ENCODE measurements around the gene PARP16. TPM values are rescaled to one million over a fixed set of nuclear protein-coding genes. Genes with fewer than 3 reads are reported as not detected.
A peak's percentile ranks its signal among the peaks of the same experiment; 100 is the strongest.

The PARP16 gene
- polyA plus RNA-seq, 2 of the 4 experiments (the other 2 are of a cell fraction): 7.5 to 9.8 TPM

DNA sequence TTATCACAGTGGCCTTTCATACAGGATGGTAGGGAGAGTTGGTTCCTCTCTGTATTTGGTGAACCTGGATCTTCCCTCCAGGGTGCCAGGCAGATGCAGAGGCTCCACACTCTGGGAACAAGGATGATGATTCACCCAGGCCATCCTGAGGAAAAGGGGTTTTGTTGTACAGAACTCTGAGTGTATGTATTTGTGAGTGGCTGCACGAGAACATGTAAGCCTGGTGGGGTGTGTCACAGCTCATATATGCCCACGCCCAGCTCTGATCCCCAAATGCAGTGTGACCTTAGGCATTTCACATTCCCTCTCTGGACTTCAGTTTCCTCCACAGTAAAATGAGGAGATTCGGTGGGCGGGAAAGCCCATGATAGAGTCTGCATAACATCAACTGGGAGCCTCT, 63.8 kb downstream of the PARP16 start:
- H3K4me3 ChIP-seq: no peak overlapping the region
- no peak for TF ChIP-seq KDM5A (IDR thresholded peaks at IDR 0.05)
- 72% methylated on average over 4 of the region's 4 CpGs for WGBS (ENCODE audit: missing lambda C conversion rate)
- POLR2A ChIA-PET: no interaction called here
- no peaks in the 10 kb centered on the region for H3K9me3 ChIP-seq
- no peak for DNase-seq (ENCODE audit: low read depth in 1 of 2, low spot score in 1 of 2)
- CTCF ChIA-PET: interaction anchor here (0.7 to 7.7 kb wide), 6 partner anchors 14 to 74 kb away, joined by 3 to 42 read pairs (median 4); no protein-coding TSS in a partner anchor
- peaks cover 25% of the 10 kb centered on the region for H3K4me1 ChIP-seq
- H3K4me2 ChIP-seq: no peak overlapping the region
- ATAC-seq: peak; percentile 19 to 27; a peak in 3 of 6 replicates
- FAIRE-seq: no peak
- H3K27ac ChIP-seq: no peak overlapping the region; a peak in 2 of 6 replicates

DNA sequence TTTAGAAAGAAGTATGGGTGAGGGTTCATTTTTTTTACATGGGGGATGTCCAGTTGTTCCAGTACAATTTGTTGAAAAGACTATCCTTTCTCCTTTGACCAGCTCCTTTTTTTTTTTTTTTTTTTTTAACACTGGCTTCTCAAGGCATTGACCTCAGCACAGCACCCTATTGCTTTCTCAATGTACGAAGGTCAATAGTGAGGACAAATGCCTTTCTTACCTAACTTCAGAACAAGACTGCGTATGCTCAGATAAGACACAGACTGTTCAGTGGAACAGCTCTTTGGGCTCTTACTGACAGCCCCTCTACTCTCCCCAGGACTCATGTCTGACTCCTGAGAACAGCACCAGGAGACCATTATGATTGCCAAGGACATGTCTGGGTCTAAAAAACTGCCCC, 65.0 kb downstream of the PARP16 start:
- ChIA-PET POLR2A (no interaction called here), CTCF (interaction anchor here (0.7 to 7.7 kb wide), 5 partner anchors 14 to 76 kb away, joined by 3 to 42 read pairs (median 6); no protein-coding TSS in a partner anchor)
- peaks cover 17% of the 10 kb centered on the region; the same call in 1 of the 3 replicates for H3K4me1 ChIP-seq
- H3K4me2 ChIP-seq: no peak overlapping the region
- no peaks in the 10 kb centered on the region for H3K9me3 ChIP-seq
- no peak for ATAC-seq
- no peak for FAIRE-seq
- no peak overlapping the region for H3K4me3 ChIP-seq
- 89% methylated on average over 2 of the region's 2 CpGs for WGBS (ENCODE audit: missing lambda C conversion rate)
- TF ChIP-seq FOXS1 (CRISPR knock-in tag; IDR thresholded peaks at IDR 0.05) (no peak), FOSL2 (IDR thresholded peaks at IDR 0.05) (no peak), FOSL2 (CRISPR knock-in tag; IDR thresholded peaks at IDR 0.05) (no peak), POLR2A (IDR thresholded peaks at IDR 0.05; ENCODE audit: low read length) (no peak), MAZ (IDR thresholded peaks at IDR 0.05; ENCODE audit: borderline replicate concordance, low read depth, low read length) (no peak), RCOR1 (IDR thresholded peaks at IDR 0.05; ENCODE audit: low read depth, low read length) (no peak), CEBPB (IDR thresholded peaks at IDR 0.05) (no peak)
- TF ChIP-seq, protein P1, sequence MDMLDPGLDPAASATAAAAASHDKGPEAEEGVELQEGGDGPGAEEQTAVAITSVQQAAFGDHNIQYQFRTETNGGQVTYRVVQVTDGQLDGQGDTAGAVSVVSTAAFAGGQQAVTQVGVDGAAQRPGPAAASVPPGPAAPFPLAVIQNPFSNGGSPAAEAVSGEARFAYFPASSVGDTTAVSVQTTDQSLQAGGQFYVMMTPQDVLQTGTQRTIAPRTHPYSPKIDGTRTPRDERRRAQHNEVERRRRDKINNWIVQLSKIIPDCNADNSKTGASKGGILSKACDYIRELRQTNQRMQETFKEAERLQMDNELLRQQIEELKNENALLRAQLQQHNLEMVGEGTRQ (IDR thresholded peaks at IDR 0.05): no peak
- no peak for DNase-seq (ENCODE audit: low read depth in 1 of 2, low spot score in 1 of 2)
- H3K27ac ChIP-seq: no peak overlapping the region

DNA sequence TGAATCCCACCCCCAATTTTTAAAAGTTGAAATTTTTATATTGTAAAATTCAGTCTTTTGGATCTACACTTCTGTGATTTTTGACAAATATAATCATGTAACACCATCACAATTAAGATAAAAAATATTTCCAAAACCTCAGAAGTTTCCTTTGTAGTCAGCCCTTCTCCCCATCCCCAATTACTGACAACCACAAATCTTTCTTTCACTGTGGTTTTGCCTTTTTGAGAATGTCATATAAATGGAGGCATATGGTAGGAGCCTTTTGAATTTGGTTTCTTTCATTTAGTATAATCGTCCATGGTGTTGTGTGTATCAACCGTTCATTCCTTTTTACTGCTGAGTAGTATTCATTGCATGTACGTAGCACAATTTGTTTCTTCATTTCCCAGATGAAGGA, 67.5 kb downstream of the PARP16 start:
- no peak for DNase-seq (ENCODE audit: low read depth in 1 of 2, low spot score in 1 of 2)
- Histone ChIP-seq H3K9me3 (no peaks in the 10 kb centered on the region), H3K27ac (no peak overlapping the region), H3K4me3 (no peak overlapping the region), H3K4me2 (no peak overlapping the region), H3K4me1 (peaks cover 6% of the 10 kb centered on the region; the same call in 1 of the 3 replicates)
- 84% methylated on average over 3 of the region's 3 CpGs for WGBS (ENCODE audit: missing lambda C conversion rate)
- no peak for ATAC-seq
- ChIA-PET POLR2A (no interaction called here), CTCF (interaction anchor here (0.6 to 7.7 kb wide), 5 partner anchors 9 to 194 kb away, joined by 3 to 42 read pairs (median 6); no protein-coding TSS in a partner anchor)
- FAIRE-seq: peak; percentile 7
- no peak for TF ChIP-seq FOXS1 (CRISPR knock-in tag; IDR thresholded peaks at IDR 0.05)
- TF ChIP-seq POLR2A (IDR thresholded peaks at IDR 0.05; ENCODE audit: low read length): no peak
- TF ChIP-seq CEBPB (IDR thresholded peaks at IDR 0.05): no peak
- TF ChIP-seq ESRRA (IDR thresholded peaks at IDR 0.05; ENCODE audit: borderline replicate concordance, low read length): no peak
- TF ChIP-seq TFCP2L1 (CRISPR knock-in tag; IDR thresholded peaks at IDR 0.05): no peak
- no peak for TF ChIP-seq MYC (IDR thresholded peaks at IDR 0.05; ENCODE audit: borderline replicate concordance, low read length)
- TF ChIP-seq HES2 (IDR thresholded peaks at IDR 0.05): no peak
- TF ChIP-seq CBX2 (IDR thresholded peaks at IDR 0.05; ENCODE audit: borderline replicate concordance, low read depth): no peak
- TF ChIP-seq ZFP36 (IDR thresholded peaks at IDR 0.05; ENCODE audit: borderline replicate concordance, partially characterized antibody): no peak

DNA sequence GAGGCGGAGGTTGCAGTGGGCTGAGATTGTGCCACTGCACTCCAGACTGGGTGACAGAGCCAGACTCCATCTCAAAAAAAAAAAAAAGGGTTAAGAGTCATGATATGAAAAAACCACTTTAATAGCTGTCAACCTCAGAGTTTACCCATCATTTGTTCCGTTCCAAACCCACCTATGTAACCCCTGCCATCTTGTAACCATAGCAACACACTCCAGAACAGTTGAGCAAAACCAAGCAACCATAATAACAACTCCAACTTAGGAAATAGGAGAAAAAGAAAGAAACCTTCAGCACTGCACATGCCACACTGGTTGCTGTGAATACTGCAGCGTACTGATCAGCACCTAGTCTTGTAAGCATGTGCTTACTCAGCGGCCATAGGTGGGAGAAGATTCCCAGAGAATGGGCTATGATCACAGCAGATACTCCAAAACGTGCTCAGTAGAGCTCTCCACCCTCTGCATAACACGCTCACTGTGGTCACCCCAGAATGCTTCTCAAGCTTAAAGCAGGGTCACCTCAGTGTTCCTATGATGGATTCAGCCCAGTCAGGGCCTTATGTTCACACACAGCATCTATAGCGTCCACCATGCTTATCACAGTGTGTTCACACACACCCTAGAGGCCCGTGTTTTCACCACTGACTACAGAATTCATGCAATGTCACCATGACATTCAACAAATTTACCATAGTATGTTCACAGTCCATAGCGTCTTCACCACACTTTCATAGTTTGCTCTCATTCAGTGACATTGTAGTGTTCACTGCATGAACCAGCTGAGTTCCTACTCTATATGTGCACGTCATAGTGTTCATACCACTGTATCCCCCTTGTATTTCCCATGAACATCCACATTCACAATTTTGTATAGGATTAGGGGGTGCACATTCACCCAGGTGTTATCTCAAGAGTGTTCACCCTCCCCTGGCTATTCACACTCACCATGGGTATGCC, 68.9 kb downstream of the PARP16 start:
- ChIA-PET POLR2A (no interaction called here), CTCF (interaction anchor here (0.6 to 2.4 kb wide), 9 partner anchors 10 to 520 kb away, joined by 3 to 10 read pairs (median 4); partner anchors contain the start of genes PARP16 and RASL12)
- DNase-seq (ENCODE audit: low read depth in 1 of 2, low spot score in 1 of 2) (no peak), FAIRE-seq (no peak), ATAC-seq (peak; percentile 5 to 27; a peak in 4 of 6 replicates)
- 75% methylated on average over 10 of the region's 10 CpGs for WGBS (ENCODE audit: missing lambda C conversion rate)
- H3K27ac ChIP-seq: no peak overlapping the region
- no peak for TF ChIP-seq ZSCAN20 (CRISPR knock-in tag; IDR thresholded peaks at IDR 0.05)
- no peak for TF ChIP-seq NR3C1 (IDR thresholded peaks at IDR 0.05)
- no peak for TF ChIP-seq NPAS2 (CRISPR knock-in tag; IDR thresholded peaks at IDR 0.05; ENCODE audit: borderline replicate concordance)
- TF ChIP-seq ZC3H11A (IDR thresholded peaks at IDR 0.05): no peak
- TF ChIP-seq, protein P2, sequence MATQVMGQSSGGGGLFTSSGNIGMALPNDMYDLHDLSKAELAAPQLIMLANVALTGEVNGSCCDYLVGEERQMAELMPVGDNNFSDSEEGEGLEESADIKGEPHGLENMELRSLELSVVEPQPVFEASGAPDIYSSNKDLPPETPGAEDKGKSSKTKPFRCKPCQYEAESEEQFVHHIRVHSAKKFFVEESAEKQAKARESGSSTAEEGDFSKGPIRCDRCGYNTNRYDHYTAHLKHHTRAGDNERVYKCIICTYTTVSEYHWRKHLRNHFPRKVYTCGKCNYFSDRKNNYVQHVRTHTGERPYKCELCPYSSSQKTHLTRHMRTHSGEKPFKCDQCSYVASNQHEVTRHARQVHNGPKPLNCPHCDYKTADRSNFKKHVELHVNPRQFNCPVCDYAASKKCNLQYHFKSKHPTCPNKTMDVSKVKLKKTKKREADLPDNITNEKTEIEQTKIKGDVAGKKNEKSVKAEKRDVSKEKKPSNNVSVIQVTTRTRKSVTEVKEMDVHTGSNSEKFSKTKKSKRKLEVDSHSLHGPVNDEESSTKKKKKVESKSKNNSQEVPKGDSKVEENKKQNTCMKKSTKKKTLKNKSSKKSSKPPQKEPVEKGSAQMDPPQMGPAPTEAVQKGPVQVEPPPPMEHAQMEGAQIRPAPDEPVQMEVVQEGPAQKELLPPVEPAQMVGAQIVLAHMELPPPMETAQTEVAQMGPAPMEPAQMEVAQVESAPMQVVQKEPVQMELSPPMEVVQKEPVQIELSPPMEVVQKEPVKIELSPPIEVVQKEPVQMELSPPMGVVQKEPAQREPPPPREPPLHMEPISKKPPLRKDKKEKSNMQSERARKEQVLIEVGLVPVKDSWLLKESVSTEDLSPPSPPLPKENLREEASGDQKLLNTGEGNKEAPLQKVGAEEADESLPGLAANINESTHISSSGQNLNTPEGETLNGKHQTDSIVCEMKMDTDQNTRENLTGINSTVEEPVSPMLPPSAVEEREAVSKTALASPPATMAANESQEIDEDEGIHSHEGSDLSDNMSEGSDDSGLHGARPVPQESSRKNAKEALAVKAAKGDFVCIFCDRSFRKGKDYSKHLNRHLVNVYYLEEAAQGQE (IDR thresholded peaks at IDR 0.05): no peak
- TF ChIP-seq NFE2L2 (conservative IDR thresholded peaks at IDR 0.05; ENCODE audit: low read length): 0 out of 2 replicates have a peak, but pooled peaks have one; percentile 24
- H3K9me3 ChIP-seq: no peaks in the 10 kb centered on the region
- 0 out of 3 replicates have a peak, but pooled peaks cover under 1% of the 10 kb centered on the region for H3K4me1 ChIP-seq
- no peak overlapping the region for H3K4me2 ChIP-seq
- no peak overlapping the region for H3K4me3 ChIP-seq
